NCI-H146 treated with DMSO at 0.1 percent for 48 hours (cell line): ENCODE measurements around the gene ADGRV1.

Source experiments
- DNase-seq: peaks from one replicate; lab custom pipeline; 2025; ENCODE audit not compliant: unreplicated experiment; lab: John Stamatoyannopoulos, UW

ADGRV1 gene

GRCh38 chr5:90865180-90865579 is 306.6 kb downstream of the ADGRV1 start:
- DNase-seq, result no peak

GRCh38 chr5:90866333-90866732 is 307.7 kb downstream of the ADGRV1 start:
- peak; percentile 16 for DNase-seq

GRCh38 chr5:90866915-90867731 is 308.5 kb downstream of the ADGRV1 start:
- DNase-seq, result no peak

DNA sequence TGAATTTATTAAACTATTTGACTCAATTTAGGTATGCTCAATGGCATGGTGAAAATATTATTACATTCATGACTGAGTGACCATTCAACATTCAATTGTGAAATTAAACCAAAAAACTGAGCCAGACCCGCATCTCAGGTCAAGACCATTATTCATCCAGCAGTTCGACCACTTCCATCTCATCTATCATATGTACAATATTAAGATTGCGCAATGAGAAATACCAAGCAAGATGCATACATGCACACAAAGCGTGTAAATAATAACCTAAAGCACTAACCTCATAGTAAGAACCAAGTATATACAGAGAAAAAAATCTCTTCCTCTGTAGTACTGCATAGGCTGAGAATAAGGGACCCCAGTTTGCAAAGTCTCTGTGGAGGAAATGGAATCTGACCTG is 310.2 kb downstream of the ADGRV1 start:
- DNase-seq, result no peak

GRCh38 chr5:90871391-90871991 is 312.9 kb downstream of the ADGRV1 start:
- no peak for DNase-seq

GRCh38 chr5:90873033-90873517 is 314.5 kb downstream of the ADGRV1 start:
- no peak for DNase-seq

DNA sequence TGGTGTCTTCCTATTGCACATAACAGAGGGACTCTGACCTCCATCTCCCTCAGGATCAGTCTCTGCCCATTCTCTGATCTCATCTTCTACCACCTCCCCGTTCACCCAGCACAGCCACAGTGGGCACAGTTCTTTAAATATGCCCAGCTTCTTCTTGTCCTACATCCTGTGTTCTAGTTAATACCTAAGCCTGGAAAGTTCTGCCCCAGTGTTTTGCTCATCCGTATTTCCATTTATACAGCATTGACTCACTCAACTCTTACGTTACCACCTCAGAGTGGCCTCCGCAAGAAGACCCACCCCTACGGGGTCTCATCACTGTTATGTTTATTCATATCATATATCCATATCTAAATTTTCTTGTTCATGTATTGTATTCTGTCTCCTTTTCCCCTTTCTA is 315.5 kb downstream of the ADGRV1 start:
- no peak for DNase-seq

GRCh38 chr5:90875456-90875855 is 316.9 kb downstream of the ADGRV1 start:
- DNase-seq, result no peak

- no peak for DNase-seq
Observed at GRCh38 chr5:90876366-90876765, 317.8 kb downstream of the ADGRV1 start.

DNA sequence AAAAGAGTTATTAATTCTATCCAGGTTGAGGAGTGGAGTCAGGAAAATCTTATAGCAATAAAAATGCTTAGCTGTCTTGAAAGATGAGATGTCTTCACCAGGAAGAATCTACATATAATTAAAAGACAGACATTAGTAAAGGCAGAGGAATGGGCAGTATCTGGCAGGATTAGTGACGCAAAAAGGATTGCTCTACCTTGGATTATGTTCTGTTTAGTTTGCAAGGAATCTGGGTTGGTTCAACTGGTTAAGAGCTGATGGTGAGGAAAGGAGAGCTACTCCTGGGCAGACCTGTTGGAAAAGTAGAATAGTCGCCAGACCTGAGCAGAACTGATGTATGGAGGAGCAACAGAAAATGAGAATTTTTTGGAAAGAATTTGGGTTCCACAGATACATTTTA is 318.5 kb downstream of the ADGRV1 start:
- no peak for DNase-seq

- DNase-seq, result no peak
Observed at GRCh38 chr5:90878081-90878480, 319.5 kb downstream of the ADGRV1 start.

GRCh38 chr5:90878549-90879196 is 320.1 kb downstream of the ADGRV1 start:
- DNase-seq, result no peak

DNA sequence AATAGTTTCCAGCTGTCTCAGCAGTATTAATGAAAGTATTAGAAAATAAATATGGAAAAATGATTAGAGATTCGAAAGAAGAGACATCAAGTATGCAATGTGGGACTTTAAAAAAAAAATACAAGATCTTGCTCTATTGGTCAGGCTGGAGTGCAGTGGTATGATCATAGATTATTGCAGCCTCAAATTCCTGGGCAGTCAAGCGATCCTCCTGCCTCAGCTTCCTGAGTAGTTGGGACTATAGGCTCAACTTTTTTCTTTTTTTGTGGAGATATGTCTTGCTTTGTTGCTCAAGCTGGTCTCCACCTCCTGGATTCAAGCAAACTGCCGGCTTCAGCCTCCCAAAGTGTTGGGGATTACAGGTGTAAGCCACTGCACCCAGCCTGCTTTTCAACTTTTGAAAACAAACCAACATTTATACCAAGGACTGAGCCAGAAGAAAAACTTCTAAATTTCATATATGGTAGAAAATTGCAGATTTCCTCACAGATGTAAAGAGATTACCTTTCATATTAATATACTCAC is 323.1 kb downstream of the ADGRV1 start:
- DNase-seq, result no peak

- no peak for DNase-seq
Observed at GRCh38 chr5:90882448-90882847, 323.9 kb downstream of the ADGRV1 start.

GRCh38 chr5:90885180-90885868 is 326.7 kb downstream of the ADGRV1 start:
- DNase-seq, result no peak

DNA sequence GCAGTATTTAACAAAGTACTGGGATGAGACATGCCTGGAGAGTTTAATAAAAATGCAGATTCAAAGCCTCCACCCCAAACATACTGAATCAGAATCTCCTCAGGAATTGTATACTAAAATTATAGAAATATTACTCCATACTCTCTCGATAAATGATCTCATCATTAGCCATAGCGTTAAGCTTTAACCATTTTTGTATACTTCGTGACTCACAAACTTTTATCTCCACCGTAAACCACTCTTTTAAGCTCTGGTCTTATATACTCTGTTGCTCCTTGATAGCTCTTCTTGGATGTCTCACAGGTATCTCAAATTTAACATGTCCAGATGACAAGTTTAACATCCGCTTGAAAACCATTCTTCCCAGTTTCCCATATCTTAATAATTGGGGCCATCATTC is 327.8 kb downstream of the ADGRV1 start:
- DNase-seq, result no peak

DNA sequence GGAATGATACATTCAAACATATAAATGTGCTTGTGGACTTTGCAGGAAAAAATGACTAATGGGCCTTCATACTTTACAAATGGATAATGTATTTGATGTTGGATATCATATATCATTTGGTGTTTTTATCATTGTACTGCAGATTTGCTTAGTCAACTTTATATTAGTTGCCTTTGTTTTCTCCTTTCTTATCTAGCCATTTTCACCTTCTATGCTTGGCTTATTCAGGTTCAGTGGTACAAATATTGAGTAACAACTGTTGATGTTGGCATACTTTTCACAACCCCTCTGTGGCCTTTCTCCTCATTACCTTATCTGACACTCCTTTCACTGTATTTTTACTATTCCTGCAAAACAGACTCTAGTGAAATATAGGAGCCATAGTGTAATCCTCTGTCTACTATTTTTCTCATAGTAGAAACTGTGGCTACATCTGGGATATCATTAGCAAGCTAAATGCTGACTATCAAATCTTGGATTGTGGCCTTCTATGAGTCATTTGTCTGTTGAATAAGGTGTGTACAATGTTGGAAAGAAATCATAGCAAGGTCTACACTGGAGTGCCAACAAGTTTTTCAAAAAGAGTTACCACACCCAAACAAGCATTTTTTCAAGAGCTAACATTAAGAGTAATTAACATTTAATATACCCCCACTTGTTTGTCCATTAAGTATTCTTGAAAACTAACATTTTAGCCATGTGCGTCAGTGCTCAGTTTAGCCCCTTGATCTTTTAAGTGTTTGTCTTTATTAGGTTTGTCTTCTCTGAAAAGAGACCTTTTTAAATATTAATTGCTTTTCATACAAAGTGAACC is 330.1 kb downstream of the ADGRV1 start:
- peak; percentile 15 for DNase-seq

DNA sequence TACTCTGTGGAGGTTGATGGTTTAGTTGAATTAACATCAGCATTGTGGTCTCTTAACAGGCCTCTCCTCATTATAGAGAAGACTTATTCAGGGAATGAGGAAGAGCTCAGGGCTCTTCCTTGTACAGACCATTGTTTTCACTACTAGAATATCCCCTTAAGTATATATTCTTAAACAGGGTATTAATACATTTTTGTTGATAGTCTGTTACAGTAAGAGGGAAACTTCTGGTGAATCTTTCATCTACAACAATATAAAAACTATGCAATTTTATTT is 330.7 kb downstream of the ADGRV1 start:
- DNase-seq, result no peak

GRCh38 chr5:90890180-90890579 is 331.6 kb downstream of the ADGRV1 start:
- DNase-seq, result no peak

DNA sequence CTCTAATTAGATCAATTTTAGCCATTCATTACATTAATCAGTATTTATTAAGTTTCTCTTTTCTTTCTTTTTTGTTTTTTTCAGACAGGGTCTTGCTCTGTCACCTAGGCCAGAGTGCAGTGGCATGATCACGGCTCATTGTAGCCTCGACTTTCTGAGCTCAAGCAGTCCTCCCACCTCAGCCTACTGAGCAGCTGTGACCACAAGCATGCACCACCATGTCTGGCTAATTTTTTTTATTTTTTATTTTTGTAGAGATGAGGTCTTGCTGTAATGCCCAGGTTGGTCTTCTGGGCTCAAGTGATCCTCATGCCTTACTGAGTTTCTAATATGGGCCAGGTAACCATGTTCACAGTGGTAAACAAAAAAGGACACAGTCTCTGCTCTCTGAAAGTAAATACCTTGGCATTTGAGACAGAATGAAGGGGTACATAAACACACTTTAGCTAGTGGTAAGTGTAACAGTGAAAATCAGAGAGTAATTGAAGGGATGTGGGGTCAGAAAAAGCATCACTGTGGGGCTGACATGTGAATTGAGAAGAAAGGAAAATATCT is 336.3 kb downstream of the ADGRV1 start:
- DNase-seq, result no peak
